Measurements from ENCODE around the gene CEACAM19. TPM values are rescaled to one million over a fixed set of nuclear protein-coding genes. Genes with fewer than 3 reads are reported as not detected.

The CEACAM19 gene
- total RNA-seq, 4 donors from 2014 or later = 2.1 to 6.8 (median 3.8) TPM

DNA sequence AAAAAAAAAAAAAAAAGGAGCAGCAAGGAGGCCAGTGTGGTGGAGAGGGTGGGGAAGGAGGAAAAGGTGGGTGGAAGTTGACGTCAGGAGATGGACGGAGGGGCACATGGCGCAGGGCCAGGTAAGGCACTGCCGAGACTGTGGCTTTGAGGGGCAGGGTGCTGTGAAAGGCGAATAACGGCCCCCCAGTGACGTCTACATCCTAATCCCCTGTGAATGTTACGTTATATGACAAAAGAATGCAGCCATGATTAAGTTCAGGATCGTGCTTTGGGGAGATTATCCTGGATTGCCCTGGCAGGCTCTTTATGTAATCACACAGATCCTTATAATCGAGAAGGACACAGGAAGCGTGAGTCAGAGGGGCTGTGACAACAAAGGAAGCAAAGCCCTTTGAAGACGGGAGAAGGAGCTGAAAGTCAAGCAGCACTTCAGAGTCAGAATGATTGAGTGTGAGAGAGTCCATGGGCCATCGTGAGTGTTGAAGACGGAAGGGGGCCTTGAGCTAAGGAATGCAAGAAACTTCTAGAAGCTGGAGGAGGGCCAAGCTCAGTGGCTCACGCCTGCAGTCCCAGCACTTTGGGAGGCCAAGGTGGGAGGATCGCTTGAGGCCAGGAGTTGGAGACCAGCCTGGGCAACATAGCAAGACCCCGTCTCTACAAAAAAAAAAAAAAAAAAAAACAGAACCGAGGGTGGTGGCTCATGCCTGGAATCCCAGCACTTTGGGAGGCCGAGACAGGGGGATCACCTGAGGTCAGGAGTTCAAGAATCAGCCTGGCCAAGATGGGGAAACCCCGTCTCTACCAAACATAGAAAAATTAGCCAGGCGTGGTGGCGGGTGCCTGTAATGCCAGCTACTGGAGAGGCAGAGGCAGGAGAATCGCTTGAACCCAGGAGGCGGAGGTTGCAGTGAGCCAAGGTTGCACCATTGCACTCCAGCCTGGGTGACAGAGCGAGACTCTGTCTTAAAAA is 13.9 kb downstream of the CEACAM19 start:
- no peak for ATAC-seq (ENCODE audit: low FRiP score)
- no peak for DNase-seq (ENCODE audit: low spot score)
- no peak for TF ChIP-seq CTCF (IDR thresholded peaks at IDR 0.05)

DNA sequence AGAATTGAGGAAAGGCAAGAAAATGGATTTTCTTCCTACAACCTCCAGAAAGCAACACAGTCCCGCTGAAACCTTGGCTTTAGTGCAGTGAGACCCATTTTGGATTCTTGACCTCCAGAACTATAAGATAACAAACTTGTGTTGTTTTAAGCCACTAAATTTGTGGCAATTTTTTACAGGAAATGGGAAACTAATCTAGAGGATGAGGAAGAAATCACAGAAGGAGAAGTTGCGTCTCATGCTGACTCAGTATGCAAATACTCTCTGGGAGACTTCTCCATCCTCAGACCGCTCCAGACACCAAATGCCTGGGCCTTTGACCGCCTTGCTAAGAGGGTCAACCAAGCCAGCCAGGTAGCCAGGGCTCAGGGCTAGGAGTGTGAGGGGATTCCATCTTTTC is 14.6 kb downstream of the CEACAM19 start:
- no peak for TF ChIP-seq CTCF (IDR thresholded peaks at IDR 0.05)
- no peak for DNase-seq (ENCODE audit: low spot score)
- ATAC-seq (ENCODE audit: low FRiP score) = no peak

GRCh38 chr19:44686896-44687295 is 15.6 kb downstream of the CEACAM19 start:
- TF ChIP-seq CTCF (IDR thresholded peaks at IDR 0.05) = no peak
- ATAC-seq (ENCODE audit: low FRiP score) (no peak), DNase-seq (ENCODE audit: low spot score) (no peak)

DNA sequence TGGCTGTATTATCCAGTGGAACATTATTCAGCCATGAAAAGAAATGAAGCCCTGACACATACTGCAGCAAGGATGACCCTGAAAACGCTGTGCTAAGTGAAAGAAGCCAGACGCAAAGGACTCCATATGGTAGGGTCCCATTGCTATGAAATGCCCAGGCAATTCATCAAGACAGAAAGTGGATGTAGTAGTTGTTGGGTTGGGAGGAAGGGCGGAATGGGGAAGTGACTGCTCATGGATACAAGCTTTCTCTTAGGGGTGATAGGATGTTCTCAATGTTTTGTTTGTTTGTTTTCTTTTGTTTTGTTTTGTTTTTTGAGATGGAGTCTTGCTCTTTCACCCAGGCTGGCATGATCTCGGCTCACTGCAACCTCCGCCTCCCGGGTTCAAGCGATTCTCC is 16.6 kb downstream of the CEACAM19 start:
- TF ChIP-seq CTCF (IDR thresholded peaks at IDR 0.05) = no peak
- DNase-seq (ENCODE audit: low spot score) = no peak
- no peak for ATAC-seq (ENCODE audit: low FRiP score)

- ATAC-seq (ENCODE audit: low FRiP score) (peak; percentile 57), DNase-seq (ENCODE audit: low spot score) (peak; percentile 78)
- TF ChIP-seq CTCF (IDR thresholded peaks at IDR 0.05) = peak in 1 of 3 donors; percentile 87
Measured at GRCh38 chr19:44689290-44690130, 18.2 kb downstream of the CEACAM19 start.

DNA sequence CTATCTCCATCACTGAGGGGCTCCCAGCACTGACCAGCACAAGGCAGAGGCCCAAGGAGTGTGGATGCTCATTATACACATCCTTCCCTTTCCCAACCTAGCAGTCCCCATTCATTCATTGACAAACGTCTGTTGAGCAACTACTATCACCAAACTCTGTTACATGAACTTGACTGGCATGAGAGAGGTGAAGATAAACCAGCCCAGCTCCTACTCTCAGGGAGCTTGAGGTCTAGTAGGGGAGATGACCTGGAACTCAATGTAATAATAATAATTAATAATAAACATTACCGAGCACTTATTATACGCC is 18.8 kb downstream of the CEACAM19 start:
- DNase-seq (ENCODE audit: low spot score) = no peak
- no peak for ATAC-seq (ENCODE audit: low FRiP score)
- no peak for TF ChIP-seq CTCF (IDR thresholded peaks at IDR 0.05)

All from omental fat pad (tissue), 4 donors.